ENCODE data around the gene KBTBD4.
"Not testable (repeated sequence)": the region's sequence is repeated elsewhere in the genome, so short reads cannot be mapped to it uniquely, and the experiment has no call there.

Gene KBTBD4

GRCh38 chr11:47564366-47564765 is 14.4 kb downstream of the KBTBD4 start:
- in situ Hi-C loops (cut with MboI; ENCODE audit: low sequenced_read_pairs) = not testable (repeated sequence)

GRCh38 chr11:47562393-47562792 is 16.4 kb downstream of the KBTBD4 start:
- in situ Hi-C loops (cut with MboI; ENCODE audit: low sequenced_read_pairs) = not testable (repeated sequence)

DNA sequence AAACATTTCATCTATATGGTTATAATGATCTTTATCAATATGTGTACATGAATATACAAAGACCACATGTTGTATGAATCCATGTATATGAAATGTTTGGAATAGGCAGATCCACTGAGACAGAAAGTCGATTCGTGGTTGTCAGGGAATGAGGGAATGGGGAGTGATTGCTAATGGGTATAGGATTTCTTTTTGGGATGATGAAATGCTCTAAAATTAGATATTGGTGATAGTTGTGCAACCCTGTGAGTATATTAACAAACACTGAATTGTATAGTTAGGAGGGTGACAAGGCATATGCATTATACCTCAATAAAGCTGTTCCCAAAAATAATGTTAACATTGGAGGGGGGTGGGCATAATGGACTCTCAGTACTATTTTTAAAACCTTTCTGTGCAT is 18.3 kb downstream of the KBTBD4 start:
- in situ Hi-C loops (cut with MboI; ENCODE audit: low sequenced_read_pairs) = no loop called here

DNA sequence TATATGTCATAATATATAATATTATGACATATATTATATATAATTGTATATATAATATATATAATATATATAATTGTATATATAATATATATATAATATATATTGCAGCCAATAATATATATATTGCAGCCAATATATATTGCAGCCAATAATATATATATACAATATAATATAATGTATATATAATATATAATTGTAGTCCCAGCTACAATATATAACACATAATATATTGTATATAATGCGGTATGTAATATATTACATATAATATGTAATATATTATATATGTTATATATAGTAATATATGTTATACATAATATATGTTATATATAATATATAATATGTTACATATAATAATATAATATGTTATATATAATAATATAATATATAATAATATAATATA is 20.1 kb downstream of the KBTBD4 start:
- in situ Hi-C loops (cut with MboI; ENCODE audit: low sequenced_read_pairs) = no loop called here

GRCh38 chr11:47557004-47557403 is 21.8 kb downstream of the KBTBD4 start:
- in situ Hi-C loops (cut with MboI; ENCODE audit: low sequenced_read_pairs) = not testable (repeated sequence)

GRCh38 chr11:47553406-47553743 is 25.4 kb downstream of the KBTBD4 start:
- in situ Hi-C loops (cut with MboI; ENCODE audit: low sequenced_read_pairs) = no loop called here

DNA sequence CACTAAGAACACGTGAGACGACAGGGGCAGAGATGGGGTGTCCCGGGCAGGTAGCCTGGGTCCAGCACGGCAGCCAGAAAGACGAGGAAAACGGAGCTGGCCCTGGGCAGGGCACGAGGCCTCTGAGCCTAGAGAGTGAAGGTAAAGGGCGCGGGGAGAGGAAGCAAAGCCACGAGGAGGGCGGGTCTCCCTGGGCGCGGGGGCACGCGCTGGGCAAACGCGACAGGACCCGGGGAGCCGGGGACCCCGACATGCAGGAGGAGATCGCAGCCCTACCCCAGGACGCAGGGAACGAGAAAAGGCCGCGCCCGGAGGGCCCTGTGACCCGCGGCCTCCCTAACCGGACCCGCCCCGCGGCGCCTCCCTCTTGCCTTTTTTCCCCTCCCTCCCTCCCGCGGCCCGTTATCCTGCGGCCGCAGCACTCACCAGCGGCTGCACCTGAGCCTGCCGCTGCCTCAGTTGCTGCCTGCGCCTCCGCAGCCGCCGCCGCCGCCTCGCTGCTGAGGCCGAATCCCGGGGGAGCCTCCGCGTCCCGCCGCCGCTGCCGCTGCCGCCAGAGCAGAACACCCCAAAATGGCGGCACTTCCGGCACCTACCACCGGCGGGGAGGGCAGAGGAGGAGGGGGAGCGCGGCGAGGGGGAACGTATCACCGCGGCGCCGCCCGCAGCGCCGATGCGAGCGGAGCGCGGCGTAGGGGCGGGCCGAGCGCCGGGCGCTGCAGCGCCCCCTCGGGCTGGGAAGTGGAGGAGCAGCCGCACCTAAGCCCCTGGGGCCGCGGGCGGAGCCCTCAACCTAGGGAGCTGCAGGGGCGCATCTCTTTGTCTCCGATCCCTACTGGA is 26.0 kb downstream of the KBTBD4 start, which contains the start of gene CELF1:
Gene CELF1 (minus strand): TSS at position 567 of the 840 bp plus-strand sequence. CDS start 53,609 bp downstream, outside the sequence.
- in situ Hi-C loops (cut with MboI; ENCODE audit: low sequenced_read_pairs) = no loop called here

- in situ Hi-C loops (cut with MboI; ENCODE audit: low sequenced_read_pairs) = no loop called here
Measured at GRCh38 chr11:47552056-47552565, 26.7 kb downstream of the KBTBD4 start.

GRCh38 chr11:47551086-47551485 is 27.7 kb downstream of the KBTBD4 start:
- in situ Hi-C loops (cut with MboI; ENCODE audit: low sequenced_read_pairs) = no loop called here

DNA sequence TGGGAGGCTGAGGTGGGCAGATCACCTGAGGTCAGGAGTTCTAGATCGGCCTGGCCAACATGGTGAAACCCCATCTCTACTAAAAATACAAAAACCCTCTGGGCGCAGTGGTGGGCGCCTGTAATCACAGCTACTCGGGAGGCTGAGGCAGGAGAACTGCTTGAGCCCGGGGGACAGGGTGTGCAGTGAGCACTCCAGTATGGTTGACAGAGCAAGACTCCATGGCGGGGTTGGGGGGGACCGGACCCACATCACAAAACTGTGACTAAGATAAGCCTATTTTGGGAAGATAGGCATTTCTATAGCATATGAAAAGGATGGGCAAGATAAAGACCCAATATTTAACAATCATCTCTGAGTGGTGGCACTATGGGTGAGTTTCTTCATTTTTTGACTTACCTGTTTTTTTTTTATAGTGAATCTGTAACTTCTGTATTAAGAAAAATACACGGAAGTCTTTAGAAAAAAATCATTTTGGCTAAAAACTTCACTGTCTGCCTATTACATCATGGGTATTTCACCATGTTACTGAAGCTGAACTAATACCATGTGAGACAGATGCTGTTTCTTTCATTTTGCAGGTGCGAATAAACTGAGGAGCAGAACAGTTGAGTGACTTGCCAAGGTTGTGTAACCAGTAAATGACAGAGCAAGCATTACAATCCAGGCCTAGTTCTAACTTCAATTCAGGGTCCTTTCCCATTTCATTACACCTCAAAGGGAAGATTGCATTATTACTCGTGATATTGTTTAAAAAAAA is 28.3 kb downstream of the KBTBD4 start:
- in situ Hi-C loops (cut with MboI; ENCODE audit: low sequenced_read_pairs) = no loop called here

- in situ Hi-C loops (cut with MboI; ENCODE audit: low sequenced_read_pairs) = not testable (repeated sequence)
Measured at GRCh38 chr11:47546274-47546673, 32.5 kb downstream of the KBTBD4 start.

DNA sequence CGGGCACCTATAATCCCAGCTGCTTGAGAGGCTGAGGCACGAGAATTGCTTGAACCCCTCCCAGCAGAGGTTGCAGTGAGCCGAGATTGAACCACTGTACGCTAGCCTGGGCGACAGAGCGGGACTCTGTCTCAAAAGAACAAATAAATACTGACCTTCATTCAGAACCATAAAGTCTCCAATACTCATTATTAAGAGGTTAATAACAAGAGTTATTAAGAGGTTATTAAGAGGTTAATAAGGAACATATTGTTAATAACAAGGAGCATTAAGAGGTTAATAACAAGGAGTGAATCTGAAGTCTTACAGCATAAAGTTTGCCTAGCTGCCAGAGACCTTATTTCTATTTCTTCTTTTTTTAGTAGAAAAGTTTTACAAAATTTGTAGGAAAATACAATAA is 33.5 kb downstream of the KBTBD4 start:
- in situ Hi-C loops (cut with MboI; ENCODE audit: low sequenced_read_pairs) = no loop called here

- in situ Hi-C loops (cut with MboI; ENCODE audit: low sequenced_read_pairs) = no loop called here
Measured at GRCh38 chr11:47541070-47541469, 37.7 kb downstream of the KBTBD4 start.

DNA sequence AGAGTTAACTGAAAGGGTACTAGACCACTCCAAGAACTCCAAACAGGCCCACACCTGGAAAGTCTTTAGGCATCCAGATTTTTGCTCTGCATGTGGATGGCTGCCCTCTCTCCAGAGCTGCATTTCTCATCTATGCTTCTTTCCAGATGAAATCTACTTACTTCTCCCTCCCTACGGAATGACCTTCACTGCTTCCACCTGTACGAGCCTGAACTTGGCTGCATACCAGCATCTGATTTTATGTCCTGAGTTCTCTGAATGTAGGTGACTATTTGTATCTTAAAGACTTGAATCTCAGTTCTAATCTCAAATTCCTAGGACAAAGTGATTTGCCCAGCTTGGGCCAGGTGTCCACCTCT is 39.1 kb downstream of the KBTBD4 start:
- in situ Hi-C loops (cut with MboI; ENCODE audit: low sequenced_read_pairs) = no loop called here

DNA sequence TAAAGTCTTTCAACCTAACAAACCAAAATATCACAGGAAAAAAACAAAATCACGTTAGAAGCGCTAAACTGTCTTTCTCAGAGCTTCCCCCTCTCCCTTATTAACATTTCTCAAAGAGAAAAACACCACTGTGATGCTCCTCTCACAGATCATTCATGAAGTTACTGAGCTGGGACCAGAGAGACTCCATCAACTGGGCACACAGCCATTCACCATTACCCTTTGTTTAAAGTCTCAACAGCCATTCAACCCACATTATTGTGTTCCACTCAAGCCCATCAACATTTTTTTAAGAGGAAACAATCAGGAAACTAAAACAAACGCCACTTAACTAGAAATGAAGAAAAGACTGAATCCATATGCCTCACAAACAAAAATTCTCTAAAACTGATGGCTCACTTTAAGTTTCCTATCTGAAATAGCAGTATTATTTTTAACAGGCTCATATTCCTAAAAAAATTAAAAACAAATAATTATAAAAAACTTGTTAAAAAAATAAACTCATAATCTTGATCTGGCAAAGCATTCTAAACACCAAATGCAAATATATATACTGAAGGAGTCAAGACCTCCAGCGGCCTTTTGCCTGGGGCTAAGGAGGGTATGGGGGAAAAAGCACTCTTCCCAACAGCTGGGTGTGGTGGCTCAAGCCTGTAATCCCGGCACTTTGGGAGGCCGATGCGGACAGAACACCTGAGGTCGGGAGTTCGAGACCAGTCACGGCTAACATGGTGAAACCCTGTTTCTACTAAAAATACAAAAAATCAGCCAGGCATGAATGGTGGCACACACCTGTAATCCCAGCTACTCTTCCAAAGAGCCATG is 39.8 kb downstream of the KBTBD4 start:
- in situ Hi-C loops (cut with MboI; ENCODE audit: low sequenced_read_pairs) = no loop called here

GRCh38 chr11:47536915-47537314 is 41.9 kb downstream of the KBTBD4 start:
- in situ Hi-C loops (cut with MboI; ENCODE audit: low sequenced_read_pairs) = no loop called here

DNA sequence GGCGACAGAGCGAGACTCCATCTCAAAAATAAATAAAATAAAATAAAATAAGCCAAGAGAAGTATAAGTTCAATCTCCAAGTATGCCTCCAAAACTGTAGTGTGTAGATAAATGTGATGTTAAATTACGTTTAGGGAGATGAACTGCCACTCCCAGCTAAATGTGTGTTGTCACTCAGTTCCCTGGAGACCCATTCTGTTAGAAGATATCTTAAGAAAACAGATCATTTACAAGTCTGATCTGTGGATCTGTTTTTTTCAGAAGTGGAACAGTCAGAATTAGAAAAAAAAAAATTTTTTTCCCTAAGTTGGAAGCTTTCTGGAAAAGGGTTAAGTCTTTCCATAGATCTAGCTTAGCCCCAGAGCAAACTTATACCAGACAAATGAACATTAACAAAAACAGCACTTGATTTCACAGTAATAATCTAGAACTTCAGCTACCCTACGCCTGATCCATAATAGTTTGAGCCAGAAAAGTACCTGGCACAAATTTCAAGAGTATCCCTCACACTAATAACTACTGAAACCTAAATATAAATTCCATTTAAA is 44.0 kb downstream of the KBTBD4 start:
- in situ Hi-C loops (cut with MboI; ENCODE audit: low sequenced_read_pairs) = no loop called here

DNA sequence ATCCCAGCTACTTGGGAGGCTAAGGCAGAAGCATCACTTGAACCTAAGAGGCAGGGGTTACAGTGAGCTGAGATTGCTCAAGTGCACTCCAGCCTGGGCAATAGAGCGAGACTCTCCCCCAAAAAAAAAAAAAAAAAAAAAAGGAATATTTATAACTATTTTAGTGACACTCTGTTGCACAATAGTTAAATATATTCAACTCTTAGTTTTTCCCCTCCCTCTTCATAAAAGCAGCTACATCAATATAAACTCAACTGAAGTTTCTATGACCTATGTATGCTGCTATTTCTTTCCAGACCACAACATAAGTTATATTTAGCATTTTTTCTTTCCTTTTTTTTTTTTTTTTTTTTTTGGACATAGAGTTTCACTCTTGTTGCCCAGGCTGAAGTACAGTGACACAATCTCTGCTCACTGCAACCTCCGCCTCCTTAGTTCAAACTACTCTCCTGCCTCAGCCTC is 45.0 kb downstream of the KBTBD4 start:
- in situ Hi-C loops (cut with MboI; ENCODE audit: low sequenced_read_pairs) = no loop called here

DNA sequence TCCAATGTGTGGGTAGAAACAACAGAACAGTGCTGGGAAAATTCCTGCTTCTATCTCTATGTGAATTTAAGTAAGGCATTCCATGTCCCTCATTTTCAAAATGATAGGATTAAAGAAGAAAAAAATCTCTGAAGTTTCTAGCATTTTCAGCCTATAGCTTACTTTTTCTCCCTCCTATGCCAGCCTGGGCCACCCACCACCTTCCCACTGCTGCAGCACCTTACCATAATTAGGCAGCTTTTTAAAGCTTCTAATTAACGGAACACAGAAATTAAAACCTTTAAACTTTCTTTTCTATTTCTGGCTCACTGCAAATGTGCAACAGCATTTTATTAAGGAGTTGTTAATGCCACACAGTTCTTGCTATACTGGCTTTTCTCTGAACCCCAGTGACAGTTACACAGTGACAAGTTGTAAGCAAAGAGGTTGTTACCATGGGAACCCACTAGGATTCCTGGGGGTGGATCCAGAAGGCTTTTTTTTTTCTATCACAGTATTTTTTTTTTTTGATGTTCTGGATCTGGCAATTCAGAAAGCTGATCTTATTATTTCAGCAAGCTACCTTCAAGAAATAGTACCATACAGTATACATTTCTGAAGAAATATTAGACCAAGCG is 46.1 kb downstream of the KBTBD4 start:
- in situ Hi-C loops (cut with MboI; ENCODE audit: low sequenced_read_pairs) = no loop called here

- in situ Hi-C loops (cut with MboI; ENCODE audit: low sequenced_read_pairs) = no loop called here
Measured at GRCh38 chr11:47531666-47532065, 47.1 kb downstream of the KBTBD4 start.

All from HL-60/S4 (cell line).